ENCODE measurements around the gene VIPR2.

DNA sequence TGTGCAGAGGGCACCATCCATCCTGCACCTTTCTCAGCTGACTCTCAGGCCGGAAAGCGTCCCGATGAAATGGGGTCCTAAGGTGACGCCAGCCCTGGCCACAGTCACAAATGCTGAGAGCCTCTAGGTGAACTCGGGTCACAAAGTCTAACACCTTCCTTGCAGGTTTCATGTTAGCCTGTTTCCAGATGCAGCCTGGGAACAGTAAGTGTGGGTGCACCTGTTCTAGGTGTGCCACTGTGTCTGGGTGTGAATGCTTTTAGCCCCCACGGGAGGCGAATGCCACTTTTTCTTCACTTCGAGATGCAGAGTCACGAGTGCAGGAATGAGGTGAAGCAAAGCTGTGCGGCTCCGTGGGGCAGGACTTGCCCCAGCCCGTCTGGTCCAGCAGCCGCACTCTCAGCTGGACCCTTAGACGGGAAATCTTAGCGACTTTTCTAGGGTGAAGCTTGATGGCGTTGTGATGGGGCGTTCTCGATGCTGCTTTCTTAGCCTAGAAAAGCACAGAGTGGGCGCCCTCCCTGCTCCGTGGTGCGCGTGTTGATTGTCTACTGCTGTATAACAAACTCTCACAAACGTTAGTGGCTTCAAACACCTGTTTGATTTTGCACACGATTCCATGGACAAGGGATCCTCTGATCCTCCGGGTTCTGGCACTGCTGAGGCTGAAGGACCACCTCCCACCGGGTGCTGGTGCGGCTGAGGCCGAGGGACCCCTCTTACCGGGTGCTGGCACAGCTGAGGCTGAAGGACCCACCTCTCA lies 13.6 kb upstream of the VIPR2 start:
- TF ChIP-seq SPI1 (IDR thresholded peaks at IDR 0.05; ENCODE audit: low read depth, low read length) (no peak), POLR2A (IDR thresholded peaks at IDR 0.05; ENCODE audit: low read depth, low read length) (no peak), POLR2AphosphoS5 (IDR thresholded peaks at IDR 0.05; ENCODE audit: low read depth, low read length) (no peak), TAF1 (IDR thresholded peaks at IDR 0.05; ENCODE audit: low read depth, low read length) (no peak), PAX5 (IDR thresholded peaks at IDR 0.05; ENCODE audit: insufficient read depth, low read length, severe bottlenecking) (no peak)
